IPS-NIHi11 (cell line): Measurements from ENCODE around the gene GOLGA8G.
"Not testable (repeated sequence)": the region's sequence is repeated elsewhere in the genome, so short reads cannot be mapped to it uniquely, and the experiment has no call there.

Source experiments
- DNase-seq: peaks from one replicate; pipeline ENCODE4 v3.0.0; 2012; ENCODE audit warnings: mixed read lengths, low spot score

GOLGA8G gene

GRCh38 chr15:28532954-28533353 lies at the start of gene GOLGA8G:
GOLGA8G (minus strand) TSS chr15:28532971; CDS start chr15:28532909, 62 bp downstream.
- DNase-seq: not testable (repeated sequence)

- DNase-seq: not testable (repeated sequence)
Observed at GRCh38 chr15:28573351-28573750, 40.6 kb upstream of the GOLGA8G start.

- DNase-seq: not testable (repeated sequence)
Observed at GRCh38 chr15:28553268-28553667, 20.5 kb upstream of the GOLGA8G start, which contains the start of gene GOLGA6L25. GOLGA6L25 (plus strand) TSS chr15:28553568; CDS start chr15:28553629, 61 bp downstream.

- DNase-seq: not testable (repeated sequence)
Observed at GRCh38 chr15:28515208-28515607, 17.6 kb downstream of the GOLGA8G start.

- not testable (repeated sequence) for DNase-seq
Observed at GRCh38 chr15:28514128-28514527, 18.6 kb downstream of the GOLGA8G start.

- not testable (repeated sequence) for DNase-seq
Observed at GRCh38 chr15:28508217-28508889, 24.4 kb downstream of the GOLGA8G start.

- DNase-seq: not testable (repeated sequence)
Observed at GRCh38 chr15:28481340-28481739, 51.4 kb downstream of the GOLGA8G start.
